ENCODE measurements around the gene NECAB3. TPM values are rescaled to one million over a fixed set of nuclear protein-coding genes. Genes with fewer than 3 reads are reported as not detected.

Gene NECAB3
- total RNA-seq, 1 donor from 2014 or later = 27.0 TPM

DNA sequence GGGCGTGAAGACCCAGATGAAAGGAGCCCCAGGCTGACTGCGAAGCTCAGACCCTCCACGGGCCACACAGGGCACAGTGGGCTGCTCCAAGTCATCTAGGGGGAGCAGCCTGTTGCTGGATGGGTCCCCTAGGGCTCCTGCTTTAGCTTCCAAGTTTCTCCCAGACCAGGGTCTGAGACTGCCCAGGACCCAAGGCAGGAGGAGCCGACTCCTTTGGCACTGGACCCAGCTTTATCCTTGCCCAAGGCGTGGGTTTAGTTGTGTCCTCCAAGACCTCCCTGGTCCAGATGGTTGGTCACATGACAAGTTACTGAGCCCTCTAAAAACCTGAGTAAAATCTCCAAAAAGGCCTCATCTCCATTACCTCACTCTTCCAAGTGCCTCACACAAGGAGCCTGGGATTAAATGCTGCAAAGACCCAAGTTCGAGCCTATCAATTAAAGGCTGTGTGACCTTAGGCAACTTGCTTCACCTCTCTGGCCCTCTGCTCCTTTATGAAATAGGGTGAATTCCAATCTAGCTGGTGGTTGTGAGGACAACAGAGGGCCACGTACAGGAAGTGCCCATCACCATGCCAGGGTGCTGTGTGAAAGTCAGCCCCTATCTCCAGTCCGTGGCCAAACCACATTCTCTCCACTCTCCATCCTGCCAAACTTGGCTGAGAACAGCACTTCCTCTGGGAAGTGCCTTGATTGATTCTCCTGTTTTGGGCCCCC lies 2.5 kb downstream of the NECAB3 start:
- Mint-ChIP-seq H3K4me3 (ENCODE audit: low read depth) (no peak overlapping the region), H3K27me3 (ENCODE audit: low read depth) (no peaks in the 10 kb centered on the region), H3K36me3 (ENCODE audit: low read depth) (peaks cover 24% of the 10 kb centered on the region)

DNA sequence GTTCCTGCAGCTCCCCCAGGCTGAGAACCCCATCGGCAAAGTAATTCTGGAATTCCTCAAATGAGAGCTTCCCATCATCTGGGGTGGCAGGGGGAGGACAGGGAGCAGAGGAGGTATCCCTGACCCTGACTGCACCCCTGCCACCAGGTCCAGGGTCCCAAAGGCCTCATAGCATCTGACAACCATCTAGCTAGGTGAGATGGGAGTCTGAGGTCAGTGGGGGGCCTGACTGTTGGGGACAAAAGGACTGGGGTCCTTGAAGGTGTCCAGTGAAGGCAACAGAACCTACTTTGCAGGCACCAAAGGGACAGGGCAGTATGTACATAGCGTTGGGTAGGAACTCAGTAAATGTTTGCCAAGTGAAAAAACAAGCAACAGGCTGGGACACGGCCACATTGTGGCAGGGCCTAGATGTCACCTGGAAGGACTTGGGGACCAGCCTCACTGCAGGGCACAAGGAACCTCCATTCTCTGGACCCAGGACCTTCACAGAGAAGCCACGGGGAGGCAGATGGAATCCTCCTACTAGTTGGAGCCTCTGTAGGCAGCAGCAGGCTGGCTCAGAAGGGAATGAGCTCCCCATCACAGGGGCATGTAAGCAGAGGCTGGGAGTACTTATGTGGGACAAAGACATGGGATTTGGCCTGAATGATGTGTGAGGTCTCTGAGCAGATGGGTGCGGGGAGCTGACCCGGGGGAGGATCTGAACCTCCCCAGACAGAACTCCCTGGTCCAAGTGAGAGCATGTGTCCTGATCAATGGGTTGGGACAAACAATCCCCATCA lies 3.3 kb downstream of the NECAB3 start:
- H3K36me3 Mint-ChIP-seq (ENCODE audit: low read depth) = peaks cover 21% of the 10 kb centered on the region
- intact Hi-C loops (cut with micrococcal nuclease) = no loop called here
- no peak overlapping the region for H3K27ac Mint-ChIP-seq
- H3K9me3 Mint-ChIP-seq = no peaks in the 10 kb centered on the region
- no peak overlapping the region for H3K4me3 Mint-ChIP-seq (ENCODE audit: low read depth)
- H3K4me1 Mint-ChIP-seq (ENCODE audit: low read depth) = peaks cover 22% of the 10 kb centered on the region
- DNase-seq (ENCODE audit: low spot score) = no peak
- H3K27me3 Mint-ChIP-seq (ENCODE audit: low read depth) = no peaks in the 10 kb centered on the region

More for the DNA sequence above, 2.5 kb downstream of the NECAB3 start:
- intact Hi-C loops (cut with micrococcal nuclease) = no loop called here
- H3K27ac Mint-ChIP-seq = no peak overlapping the region
- H3K9me3 Mint-ChIP-seq = no peaks in the 10 kb centered on the region
- DNase-seq (ENCODE audit: low spot score) = no peak
- H3K4me1 Mint-ChIP-seq (ENCODE audit: low read depth) = peaks cover 16% of the 10 kb centered on the region

DNA sequence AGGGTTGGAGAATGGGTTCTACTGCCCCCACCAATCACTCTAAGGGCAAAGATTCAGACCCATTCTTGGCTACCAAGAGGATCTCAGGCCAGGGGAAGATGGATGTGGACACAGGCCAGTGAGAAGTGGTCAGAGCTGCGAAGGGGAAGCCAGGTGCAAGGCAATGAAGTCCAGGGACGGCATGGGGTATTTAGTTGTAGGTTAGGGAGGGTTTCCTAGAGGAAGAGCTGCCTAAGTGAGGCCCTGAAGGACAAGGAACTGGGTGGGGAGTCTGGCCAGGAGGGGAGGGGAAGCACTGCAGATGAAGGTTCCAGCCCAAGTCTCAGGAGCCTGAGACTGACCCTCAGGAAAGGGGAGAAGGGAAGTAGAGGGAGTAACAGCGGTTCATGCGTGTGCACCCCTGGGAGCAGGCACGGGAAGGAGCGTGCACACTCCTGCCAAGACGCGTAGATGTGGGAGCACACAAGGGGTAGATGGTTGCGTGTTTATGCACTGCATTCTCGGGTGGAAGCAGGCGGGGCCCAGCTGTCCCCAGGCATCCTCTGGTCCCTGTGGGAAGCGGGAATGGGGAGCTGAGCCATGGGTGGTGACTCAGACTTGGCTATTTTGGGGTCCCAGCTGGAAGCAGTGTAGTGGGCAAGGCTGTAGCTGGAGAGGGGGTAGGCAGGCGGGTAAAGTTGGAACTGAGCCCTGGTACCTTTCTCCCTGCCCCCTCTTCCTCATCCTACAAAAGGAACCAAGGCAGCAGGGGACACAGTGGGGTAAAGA lies 4.2 kb downstream of the NECAB3 start:
- H3K27me3 Mint-ChIP-seq (ENCODE audit: low read depth) = no peaks in the 10 kb centered on the region
- intact Hi-C loops (cut with micrococcal nuclease) = loop anchor here (2.0 to 10.0 kb wide), 5 partner anchors 115 to 445 kb away; partner anchors contain the start of genes CDK5RAP1, EIF2S2 and SNTA1
- H3K27ac Mint-ChIP-seq = no peak overlapping the region
- peaks cover 24% of the 10 kb centered on the region for H3K4me1 Mint-ChIP-seq (ENCODE audit: low read depth)
- peaks cover 12% of the 10 kb centered on the region for H3K36me3 Mint-ChIP-seq (ENCODE audit: low read depth)
- no peak for DNase-seq (ENCODE audit: low spot score)
- no peaks in the 10 kb centered on the region for H3K9me3 Mint-ChIP-seq
- H3K4me3 Mint-ChIP-seq (ENCODE audit: low read depth) = no peak overlapping the region

DNA sequence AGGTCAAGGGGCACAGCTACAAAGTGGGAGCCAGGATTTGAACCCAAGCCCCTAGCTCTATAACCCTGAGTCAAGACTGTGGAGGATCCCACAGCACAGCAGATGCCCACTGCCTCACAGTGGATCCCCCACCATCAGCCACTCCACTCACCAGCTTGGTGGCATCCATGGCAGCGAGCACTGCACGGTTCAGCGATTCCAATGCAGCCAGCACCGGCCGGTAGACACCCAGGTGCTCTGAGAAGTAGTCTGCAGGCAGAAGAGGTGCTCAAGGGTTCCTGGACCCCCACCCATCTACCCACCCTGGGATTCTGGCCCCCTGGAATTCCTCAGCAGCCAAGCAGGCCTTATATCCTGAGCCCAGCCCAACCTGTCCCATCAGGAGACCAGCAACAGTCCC lies 5.0 kb downstream of the NECAB3 start:
- Mint-ChIP-seq H3K27me3 (ENCODE audit: low read depth) (no peaks in the 10 kb centered on the region), H3K4me3 (ENCODE audit: low read depth) (no peak overlapping the region), H3K4me1 (ENCODE audit: low read depth) (peaks cover 29% of the 10 kb centered on the region), H3K9me3 (no peaks in the 10 kb centered on the region), H3K27ac (no peak overlapping the region), H3K36me3 (ENCODE audit: low read depth) (peaks cover 11% of the 10 kb centered on the region)
- no peak for DNase-seq (ENCODE audit: low spot score)
- intact Hi-C loops (cut with micrococcal nuclease) = loop anchor here (2.0 to 10.0 kb wide), 5 partner anchors 114 to 446 kb away; partner anchors contain the start of genes CDK5RAP1, EIF2S2 and SNTA1

DNA sequence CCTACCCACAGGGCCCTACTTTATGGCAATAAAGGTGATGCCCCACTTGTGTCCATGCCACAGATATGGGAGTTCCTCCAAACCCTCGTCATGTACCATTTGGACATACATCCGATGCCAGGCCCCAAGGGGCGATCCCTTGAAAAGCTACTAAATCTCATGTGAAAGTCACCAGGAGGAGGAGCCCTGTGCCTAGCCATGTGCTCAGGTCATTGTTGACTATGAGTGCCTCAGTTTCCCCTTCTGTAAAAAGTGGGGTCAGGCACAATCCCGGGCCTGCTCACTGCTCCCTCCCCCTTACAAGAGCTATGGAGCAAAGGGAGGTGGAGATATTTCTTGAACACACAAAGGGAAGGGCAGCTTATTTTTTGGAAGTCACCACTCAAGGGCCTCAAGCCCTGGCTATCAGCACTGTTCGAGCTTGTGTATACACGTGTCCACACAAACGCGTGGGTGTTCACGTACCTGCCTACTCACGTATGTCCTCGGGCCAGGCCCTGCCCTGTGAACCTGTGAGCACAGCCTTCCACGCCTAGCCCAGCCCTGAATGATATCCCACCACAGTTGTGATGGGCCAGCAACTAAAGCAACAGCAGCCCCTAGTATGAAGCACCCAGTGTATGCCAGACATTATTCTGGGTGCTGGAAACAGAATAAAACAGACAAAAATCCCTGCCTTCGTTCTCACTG lies 5.6 kb downstream of the NECAB3 start:
- no peaks in the 10 kb centered on the region for H3K9me3 Mint-ChIP-seq
- peak overlapping the region; percentile 79 for H3K4me3 Mint-ChIP-seq (ENCODE audit: low read depth)
- peaks cover 11% of the 10 kb centered on the region for H3K36me3 Mint-ChIP-seq (ENCODE audit: low read depth)
- H3K4me1 Mint-ChIP-seq (ENCODE audit: low read depth) = peaks cover 29% of the 10 kb centered on the region
- H3K27me3 Mint-ChIP-seq (ENCODE audit: low read depth) = no peaks in the 10 kb centered on the region
- intact Hi-C loops (cut with micrococcal nuclease) = loop anchor here (2.0 to 10.0 kb wide), 5 partner anchors 114 to 446 kb away; partner anchors contain the start of genes CDK5RAP1, EIF2S2 and SNTA1
- no peak overlapping the region for H3K27ac Mint-ChIP-seq
- DNase-seq (ENCODE audit: low spot score) = no peak

DNA sequence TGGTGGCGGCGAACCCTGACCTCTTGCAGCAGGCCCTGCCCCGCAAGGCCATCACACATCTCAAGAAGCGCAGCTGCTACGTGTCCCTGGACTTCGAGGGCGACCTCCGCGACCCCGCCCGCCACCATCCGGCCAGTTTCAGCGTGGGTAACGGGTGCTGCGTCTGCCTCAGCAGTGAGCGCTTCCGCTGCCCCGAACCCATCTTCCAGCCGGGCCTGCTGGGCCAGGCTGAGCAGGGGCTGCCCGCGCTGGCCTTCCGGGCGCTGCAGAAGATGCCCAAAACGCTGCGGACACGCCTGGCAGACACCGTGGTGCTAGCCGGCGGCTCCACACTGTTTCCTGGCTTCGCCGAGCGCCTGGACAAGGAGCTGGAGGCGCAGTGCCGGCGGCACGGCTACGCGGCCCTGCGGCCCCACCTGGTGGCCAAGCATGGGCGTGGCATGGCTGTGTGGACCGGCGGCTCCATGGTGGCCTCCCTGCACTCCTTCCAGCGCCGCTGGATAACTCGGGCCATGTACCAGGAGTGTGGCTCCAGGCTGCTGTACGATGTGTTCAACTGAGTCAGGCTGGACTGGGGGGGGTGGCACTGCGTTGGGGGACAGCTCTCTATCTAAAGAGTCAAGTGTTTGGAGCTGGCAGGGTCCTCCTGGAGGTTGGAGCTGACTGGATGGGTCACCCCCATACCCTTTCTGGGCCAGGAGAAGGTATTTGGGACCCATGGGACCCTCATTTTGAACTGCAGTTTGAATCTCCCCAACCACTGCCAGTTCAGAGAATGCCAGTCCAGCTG lies 6.4 kb downstream of the NECAB3 start:
- Mint-ChIP-seq H3K4me3 (ENCODE audit: low read depth) (peak overlapping the region; percentile 79), H3K27me3 (ENCODE audit: low read depth) (no peaks in the 10 kb centered on the region), H3K27ac (peak overlapping the region; percentile 67), H3K9me3 (no peaks in the 10 kb centered on the region), H3K4me1 (ENCODE audit: low read depth) (peaks cover 26% of the 10 kb centered on the region), H3K36me3 (ENCODE audit: low read depth) (peaks cover 11% of the 10 kb centered on the region)
- intact Hi-C loops (cut with micrococcal nuclease) = loop anchor here (2.0 to 10.0 kb wide), 5 partner anchors 113 to 447 kb away; partner anchors contain the start of genes CDK5RAP1, EIF2S2 and SNTA1
- DNase-seq (ENCODE audit: low spot score) = peak; percentile 75

DNA sequence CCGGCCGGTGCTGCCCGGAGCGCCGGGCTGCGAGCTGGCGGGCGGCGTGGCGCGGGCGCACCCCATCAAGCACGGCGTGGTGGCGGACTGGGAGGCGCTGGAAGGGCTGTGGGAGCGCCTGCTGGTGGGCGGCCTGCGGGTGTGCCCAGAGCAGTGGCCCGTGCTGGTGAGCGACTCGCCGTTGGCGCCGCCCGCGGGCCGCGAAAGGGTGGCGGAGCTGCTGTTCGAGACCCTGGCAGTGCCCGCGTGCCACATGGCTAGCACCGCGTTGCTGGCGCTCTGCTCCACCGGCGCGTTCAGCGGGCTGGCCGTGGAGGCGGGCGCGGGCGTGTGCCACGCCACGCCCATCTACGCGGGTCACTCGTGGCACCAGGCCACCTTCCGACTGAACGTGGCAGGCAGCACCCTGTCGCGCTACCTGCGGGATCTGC lies 7.0 kb downstream of the NECAB3 start:
- intact Hi-C loops (cut with micrococcal nuclease) = loop anchor here (5.0 to 10.0 kb wide), 4 partner anchors 112 to 448 kb away; partner anchors contain the start of genes CDK5RAP1, EIF2S2 and SNTA1
- Mint-ChIP-seq H3K4me1 (ENCODE audit: low read depth) (peaks cover 27% of the 10 kb centered on the region), H3K4me3 (ENCODE audit: low read depth) (peak overlapping the region; percentile 79), H3K27me3 (ENCODE audit: low read depth) (no peaks in the 10 kb centered on the region), H3K36me3 (ENCODE audit: low read depth) (peaks cover 11% of the 10 kb centered on the region), H3K27ac (peak overlapping the region; percentile 67), H3K9me3 (no peaks in the 10 kb centered on the region)
- peak; percentile 36 for DNase-seq (ENCODE audit: low spot score)

DNA sequence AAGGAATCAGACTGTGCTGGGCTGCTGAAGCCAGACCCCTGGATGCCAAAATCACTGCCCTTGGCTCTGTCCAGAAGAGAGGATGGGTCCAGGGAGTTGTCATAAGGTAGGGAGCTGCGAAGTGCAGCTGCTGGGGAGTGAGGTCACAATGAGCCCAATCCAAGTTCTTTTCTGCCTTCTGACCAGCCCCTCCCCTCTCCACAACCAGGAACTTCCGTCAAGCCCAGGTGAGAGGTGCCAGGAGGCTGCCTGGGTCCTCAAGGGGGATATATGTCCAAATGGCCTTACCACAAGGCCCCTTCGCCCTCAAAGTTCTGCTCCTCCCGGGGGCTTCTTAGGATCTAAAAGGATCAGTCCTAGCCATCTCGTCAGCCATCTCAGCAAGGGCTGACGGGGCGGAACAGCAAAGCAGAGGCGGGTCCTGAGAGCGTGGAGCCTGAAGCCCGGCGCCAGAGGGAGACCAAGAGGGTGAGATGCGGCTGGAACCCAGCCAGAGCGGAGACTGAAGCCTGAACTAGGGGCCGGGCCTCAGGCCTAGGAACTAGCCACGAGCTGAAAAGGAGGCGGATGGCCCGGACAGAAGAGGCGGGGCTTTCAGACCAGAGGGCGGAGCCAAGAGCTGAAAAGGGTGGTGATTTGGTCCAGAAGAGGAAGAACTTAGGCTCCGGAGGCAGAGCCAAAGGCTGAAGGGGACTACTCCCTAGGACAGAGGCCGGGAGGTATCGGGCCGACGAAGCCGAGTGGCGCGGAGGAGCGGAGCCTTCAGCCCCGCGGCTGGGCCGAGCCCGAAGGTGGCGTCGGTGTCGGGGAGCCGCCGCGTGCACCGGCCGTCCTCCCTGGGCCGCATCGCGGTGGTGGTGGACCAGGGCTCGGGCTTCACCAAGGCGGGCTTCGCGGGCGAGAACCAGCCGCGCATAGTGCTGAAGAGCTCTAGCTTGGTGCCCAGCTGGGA lies 7.7 kb downstream of the NECAB3 start, which contains the start of gene ACTL10:
TSS of gene ACTL10 (plus strand) at position 651 of the 952 bp plus-strand sequence. CDS start 555 bp downstream, outside the sequence.
- no peaks in the 10 kb centered on the region for H3K27me3 Mint-ChIP-seq (ENCODE audit: low read depth)
- H3K27ac Mint-ChIP-seq = peak within 1 kb of the TSS; percentile 85
- H3K9me3 Mint-ChIP-seq = no peaks in the 10 kb centered on the region
- DNase-seq (ENCODE audit: low spot score) = peak; percentile 79
- H3K4me1 Mint-ChIP-seq (ENCODE audit: low read depth) = peaks cover 24% of the 10 kb centered on the region
- intact Hi-C loops (cut with micrococcal nuclease) = loop anchor here (1.0 to 10.0 kb wide), 5 partner anchors 20 to 448 kb away; partner anchors contain the start of genes CDK5RAP1, E2F1, EIF2S2 and SNTA1
- peak within 1 kb of the TSS; percentile 85 for H3K4me3 Mint-ChIP-seq (ENCODE audit: low read depth)
- peaks cover 11% of the 10 kb centered on the region for H3K36me3 Mint-ChIP-seq (ENCODE audit: low read depth)

DNA sequence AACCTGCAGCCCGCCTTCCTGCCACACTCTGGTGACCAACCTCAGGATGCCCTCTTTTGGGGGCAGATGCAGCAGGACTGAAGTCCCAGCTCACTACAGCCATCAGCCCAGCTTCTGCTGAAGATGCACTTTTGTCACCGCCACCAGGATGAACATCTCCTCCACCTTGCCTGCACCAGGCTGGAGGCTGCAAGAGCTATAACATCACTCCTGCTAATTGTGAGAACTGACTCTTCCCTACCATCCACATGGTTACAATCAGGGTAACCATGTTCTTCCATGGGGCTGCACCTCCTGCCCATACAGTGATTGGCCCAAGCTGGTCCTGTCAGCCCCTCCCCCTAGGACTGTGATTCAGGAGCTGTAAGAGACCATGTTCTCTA lies 9.5 kb downstream of the NECAB3 start:
- intact Hi-C loops (cut with micrococcal nuclease) = loop anchor here (5.0 to 10.0 kb wide), 4 partner anchors 110 to 450 kb away; partner anchors contain the start of genes CDK5RAP1, EIF2S2 and SNTA1
- Mint-ChIP-seq H3K4me3 (ENCODE audit: low read depth) (peak overlapping the region; percentile 85), H3K9me3 (no peaks in the 10 kb centered on the region), H3K27ac (peak overlapping the region; percentile 87), H3K36me3 (ENCODE audit: low read depth) (peaks cover 6% of the 10 kb centered on the region), H3K4me1 (ENCODE audit: low read depth) (peaks cover 24% of the 10 kb centered on the region), H3K27me3 (ENCODE audit: low read depth) (no peaks in the 10 kb centered on the region)
- no peak for DNase-seq (ENCODE audit: low spot score)

DNA sequence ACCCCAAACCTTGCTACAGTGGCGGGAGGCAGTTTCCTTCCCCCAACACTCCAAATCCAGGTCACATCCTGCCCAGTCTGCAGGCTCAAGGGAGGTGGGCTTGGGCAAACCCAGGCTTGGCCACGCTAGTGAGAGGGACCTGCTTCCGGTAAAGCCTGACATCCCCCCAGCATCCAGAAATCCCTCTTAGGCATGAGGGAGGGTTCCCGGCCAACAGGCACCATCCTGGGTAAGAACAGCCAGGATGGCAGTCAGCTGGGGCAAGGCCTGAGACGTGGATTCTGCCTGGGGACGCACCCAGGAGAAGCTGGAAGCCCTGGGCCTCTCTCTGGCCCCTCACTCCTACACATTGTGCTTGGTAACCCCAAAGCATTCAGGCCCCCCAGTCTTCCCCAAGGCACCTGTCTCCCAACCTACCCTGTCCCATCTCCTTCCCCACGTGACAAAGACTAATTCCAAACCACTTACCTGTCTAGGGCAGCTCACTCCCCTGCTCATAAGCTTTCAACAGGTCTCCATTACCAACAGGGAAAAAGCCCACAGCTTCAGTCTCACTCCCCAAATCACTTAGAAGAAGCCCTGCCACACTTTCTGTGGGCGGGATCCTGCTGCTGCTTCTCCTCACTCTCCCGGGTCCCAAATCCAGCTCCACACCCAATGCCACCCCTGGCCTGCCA lies 10.0 kb downstream of the NECAB3 start:
- intact Hi-C loops (cut with micrococcal nuclease) = loop anchor here (10.0 kb wide), 2 partner anchors 109 to 451 kb away; partner anchors contain the start of gene EIF2S2
- H3K4me3 Mint-ChIP-seq (ENCODE audit: low read depth) = peak overlapping the region; percentile 85

More for the DNA sequence above, 10.0 kb downstream of the NECAB3 start:
- H3K36me3 Mint-ChIP-seq (ENCODE audit: low read depth) = peaks cover 5% of the 10 kb centered on the region
- H3K27me3 Mint-ChIP-seq (ENCODE audit: low read depth) = no peaks in the 10 kb centered on the region
- no peak for DNase-seq (ENCODE audit: low spot score)
- H3K9me3 Mint-ChIP-seq = no peaks in the 10 kb centered on the region
- peak overlapping the region; percentile 87 for H3K27ac Mint-ChIP-seq
- H3K4me1 Mint-ChIP-seq (ENCODE audit: low read depth) = peaks cover 24% of the 10 kb centered on the region

Measured in activated T-helper 2 cell treated with anti-CD3 and anti-CD28 coated beads, Interferon-gamma antibody, Interleukin-2, Interleukin-4, amounts not matched to agents 10 μg/mL and 5 μg/mL and 100 μg/mL, durations not matched to agents 14 hours and 24 hours and 36 hours (primary cell).